SU-DHL-6 (cell line): ENCODE results near the gene PLEKHD1.

Experiments used
- EZH2phosphoT487 ChIP-seq: fragments of 200-600 bp; sonication (generic), shearing (Covaris generic); conservative IDR thresholded peaks from 2 replicates; pipeline ENCODE4 v1.6.1; 2018; ENCODE audit warnings: mild to moderate bottlenecking, antibody characterized with exemption, low read length, moderate library complexity, mixed read lengths
- TF ChIP-seq, protein P1 (sequence below): fragments of 200-600 bp; sonication (generic); IDR thresholded peaks from one replicate; pipeline ENCODE4 v1.5.1; 2017; ENCODE audit warnings: antibody characterized with exemption, mild to moderate bottlenecking, low read length, moderate library complexity; ENCODE audit not compliant: insufficient read depth, poor library complexity, severe bottlenecking

GRCh38 chr14:69572841-69573135 lies 88.3 kb downstream of the PLEKHD1 start:
- TF ChIP-seq, protein P1, sequence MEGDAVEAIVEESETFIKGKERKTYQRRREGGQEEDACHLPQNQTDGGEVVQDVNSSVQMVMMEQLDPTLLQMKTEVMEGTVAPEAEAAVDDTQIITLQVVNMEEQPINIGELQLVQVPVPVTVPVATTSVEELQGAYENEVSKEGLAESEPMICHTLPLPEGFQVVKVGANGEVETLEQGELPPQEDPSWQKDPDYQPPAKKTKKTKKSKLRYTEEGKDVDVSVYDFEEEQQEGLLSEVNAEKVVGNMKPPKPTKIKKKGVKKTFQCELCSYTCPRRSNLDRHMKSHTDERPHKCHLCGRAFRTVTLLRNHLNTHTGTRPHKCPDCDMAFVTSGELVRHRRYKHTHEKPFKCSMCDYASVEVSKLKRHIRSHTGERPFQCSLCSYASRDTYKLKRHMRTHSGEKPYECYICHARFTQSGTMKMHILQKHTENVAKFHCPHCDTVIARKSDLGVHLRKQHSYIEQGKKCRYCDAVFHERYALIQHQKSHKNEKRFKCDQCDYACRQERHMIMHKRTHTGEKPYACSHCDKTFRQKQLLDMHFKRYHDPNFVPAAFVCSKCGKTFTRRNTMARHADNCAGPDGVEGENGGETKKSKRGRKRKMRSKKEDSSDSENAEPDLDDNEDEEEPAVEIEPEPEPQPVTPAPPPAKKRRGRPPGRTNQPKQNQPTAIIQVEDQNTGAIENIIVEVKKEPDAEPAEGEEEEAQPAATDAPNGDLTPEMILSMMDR, result no peak
- TF ChIP-seq EZH2phosphoT487, result no peak
